Measurements from ENCODE around the gene NQO2. TPM values are rescaled to one million over a fixed set of nuclear protein-coding genes. Genes with fewer than 3 reads are reported as not detected.
"Not testable (repeated sequence)": the region's sequence is repeated elsewhere in the genome, so short reads cannot be mapped to it uniquely, and the experiment has no call there.

NQO2 gene
- total RNA-seq, 3 donors from 2014 or later (not counting 1 experiment from before 2014, with no cell fraction given), result 13.1 to 21.7 (median 16.2) TPM

GRCh38 chr6:3001773-3002293, 2.1 kb downstream of the NQO2 start:
- H3K9me3 ChIP-seq (ENCODE audit: control insufficient read depth, insufficient read depth, low read length), result no peaks in the 10 kb centered on the region
- ATAC-seq, result peak in 1 of 3 donors; percentile 16
- H3K27me3 ChIP-seq (ENCODE audit: control insufficient read depth, insufficient read depth, low read length), result no peaks in the 10 kb centered on the region
- Mint-ChIP-seq H3K27me3 (ENCODE audit: low read depth in 2 of 2) (no peaks in the 10 kb centered on the region), H3K9me3 (no peaks in the 10 kb centered on the region), H3K27ac (peak overlapping the region; percentile 45 to 63), H3K4me1 (peaks cover 21 to 41% of the 10 kb centered on the region in 2 donors), H3K36me3 (peaks cover 4% of the 10 kb centered on the region), H3K4me3 (peak overlapping the region; percentile 13)
- 74% methylated on average over 2 of the region's 2 CpGs for WGBS (ENCODE audit: insufficient coverage)
- TF ChIP-seq CTCF (IDR thresholded peaks at IDR 0.05), result peak; percentile 60
- DNase-seq, result peak in 1 of 2 donors; percentile 72
- intact Hi-C loops (cut with micrococcal nuclease), result no loop called here
- H3K27ac ChIP-seq (ENCODE audit: low read length), result no peak overlapping the region
- no peak overlapping the region for H3K4me3 ChIP-seq (ENCODE audit: low read length)
- peaks cover 23% of the 10 kb centered on the region for H3K4me1 ChIP-seq (ENCODE audit: control insufficient read depth, insufficient read depth, low read length)
- H3K36me3 ChIP-seq (ENCODE audit: control insufficient read depth, insufficient read depth, low read length), result peaks cover 20% of the 10 kb centered on the region

GRCh38 chr6:3003226-3003625, 3.5 kb downstream of the NQO2 start:
- Histone ChIP-seq H3K4me1 (ENCODE audit: control insufficient read depth, insufficient read depth, low read length) (peaks cover 23% of the 10 kb centered on the region), H3K36me3 (ENCODE audit: control insufficient read depth, insufficient read depth, low read length) (peaks cover 29% of the 10 kb centered on the region)
- DNase-seq; H3K36me3 Mint-ChIP-seq; H3K27me3 Mint-ChIP-seq (ENCODE audit: low read depth in 2 of 2); ATAC-seq; intact Hi-C loops (cut with micrococcal nuclease); H3K27ac ChIP-seq (ENCODE audit: low read length); H3K4me3 Mint-ChIP-seq; H3K27ac Mint-ChIP-seq; H3K27me3 ChIP-seq (ENCODE audit: control insufficient read depth, insufficient read depth, low read length); H3K9me3 Mint-ChIP-seq; H3K4me3 ChIP-seq (ENCODE audit: low read length); H3K9me3 ChIP-seq (ENCODE audit: control insufficient read depth, insufficient read depth, low read length): not testable (repeated sequence)
- WGBS (ENCODE audit: insufficient coverage), result 91% methylated on average over 2 of the region's 5 CpGs
- peaks cover 21 to 41% of the 10 kb centered on the region in 2 donors for H3K4me1 Mint-ChIP-seq

- H3K4me1 ChIP-seq (ENCODE audit: control insufficient read depth, insufficient read depth, low read length), result peaks cover 8% of the 10 kb centered on the region
- Mint-ChIP-seq H3K27me3 (ENCODE audit: low read depth in 2 of 2) (no peaks in the 10 kb centered on the region), H3K27ac (no peak overlapping the region), H3K4me1 (peaks cover 12 to 26% of the 10 kb centered on the region in 2 donors), H3K4me3 (no peak overlapping the region), H3K9me3 (no peaks in the 10 kb centered on the region), H3K36me3 (peaks cover 17% of the 10 kb centered on the region)
- no peak overlapping the region for H3K27ac ChIP-seq (ENCODE audit: low read length)
- no peak overlapping the region for H3K4me3 ChIP-seq (ENCODE audit: low read length)
- WGBS (ENCODE audit: insufficient coverage), result 96% methylated on average over 9 of the region's 9 CpGs
- no peak for TF ChIP-seq CTCF (IDR thresholded peaks at IDR 0.05)
- peaks cover 33% of the 10 kb centered on the region for H3K36me3 ChIP-seq (ENCODE audit: control insufficient read depth, insufficient read depth, low read length)
- ATAC-seq (no peak), DNase-seq (no peak)
- H3K27me3 ChIP-seq (ENCODE audit: control insufficient read depth, insufficient read depth, low read length), result no peaks in the 10 kb centered on the region
- intact Hi-C loops (cut with micrococcal nuclease), result no loop called here
- no peaks in the 10 kb centered on the region for H3K9me3 ChIP-seq (ENCODE audit: control insufficient read depth, insufficient read depth, low read length)
Measured at GRCh38 chr6:3005077-3005476, 5.4 kb downstream of the NQO2 start.

GRCh38 chr6:3005874-3006273, 6.2 kb downstream of the NQO2 start:
- TF ChIP-seq CTCF (IDR thresholded peaks at IDR 0.05), result no peak
- no peak overlapping the region for H3K27ac ChIP-seq (ENCODE audit: low read length)
- no peak overlapping the region for H3K4me3 Mint-ChIP-seq
- WGBS (ENCODE audit: insufficient coverage), result 96% methylated on average over 9 of the region's 9 CpGs
- DNase-seq (no peak), ATAC-seq (no peak)
- peaks cover 25% of the 10 kb centered on the region for H3K36me3 Mint-ChIP-seq
- peaks cover 0 to 2% of the 10 kb centered on the region in 2 donors for H3K9me3 Mint-ChIP-seq
- no peak overlapping the region for H3K27ac Mint-ChIP-seq
- H3K4me1 ChIP-seq (ENCODE audit: control insufficient read depth, insufficient read depth, low read length), result peaks cover under 1% of the 10 kb centered on the region
- H3K27me3 Mint-ChIP-seq (ENCODE audit: low read depth in 2 of 2), result no peaks in the 10 kb centered on the region
- no peaks in the 10 kb centered on the region for H3K27me3 ChIP-seq (ENCODE audit: control insufficient read depth, insufficient read depth, low read length)
- H3K4me1 Mint-ChIP-seq, result peaks cover 12 to 21% of the 10 kb centered on the region in 2 donors
- no peak overlapping the region for H3K4me3 ChIP-seq (ENCODE audit: low read length)
- peaks cover 7% of the 10 kb centered on the region for H3K9me3 ChIP-seq (ENCODE audit: control insufficient read depth, insufficient read depth, low read length)
- H3K36me3 ChIP-seq (ENCODE audit: control insufficient read depth, insufficient read depth, low read length), result peaks cover 41% of the 10 kb centered on the region
- intact Hi-C loops (cut with micrococcal nuclease), result no loop called here
